Measurements from ENCODE around the gene C14orf180. TPM values are rescaled to one million over a fixed set of nuclear protein-coding genes. Genes with fewer than 3 reads are reported as not detected.

C14orf180 gene
- total RNA-seq, 1 donor from 2014 or later: not detected

GRCh38 chr14:104596927-104597351 lies 17.4 kb downstream of the C14orf180 start:
- H3K4me1 ChIP-seq: peaks cover 8% of the 10 kb centered on the region

GRCh38 chr14:104597576-104597975 lies 18.0 kb downstream of the C14orf180 start:
- Mint-ChIP-seq H3K36me3 (no peaks in the 10 kb centered on the region), H3K27ac (no peak overlapping the region), H3K27me3 (ENCODE audit: insufficient read depth, low read depth) (peaks cover 20% of the 10 kb centered on the region), H3K4me3 (no peak overlapping the region), H3K4me1 (peaks cover 20% of the 10 kb centered on the region), H3K9me3 (no peaks in the 10 kb centered on the region)
- H3K4me1 ChIP-seq: peaks cover 8% of the 10 kb centered on the region
- H4K20me1 ChIP-seq (ENCODE audit: low read depth): peaks cover 7% of the 10 kb centered on the region
- H3K4me3 ChIP-seq: no peak overlapping the region
- no peaks in the 10 kb centered on the region for H3F3A ChIP-seq (ENCODE audit: low read depth)
- H3K9me3 ChIP-seq (ENCODE audit: low read depth): no peaks in the 10 kb centered on the region
- no peaks in the 10 kb centered on the region for H3K36me3 ChIP-seq
- no peak overlapping the region for H3K4me2 ChIP-seq
- no peaks in the 10 kb centered on the region for H3K79me2 ChIP-seq (ENCODE audit: low read depth)
- H3K27me3 ChIP-seq: no peaks in the 10 kb centered on the region
- TF ChIP-seq CTCF (IDR thresholded peaks at IDR 0.05) (no peak), EZH2phosphoT487 (IDR thresholded peaks at IDR 0.05) (no peak), EZH2 (IDR thresholded peaks at IDR 0.05) (no peak)
- DNase-seq (ENCODE audit: low spot score): no peak
- no peak overlapping the region for H3K27ac ChIP-seq
- no peak overlapping the region for H2AFZ ChIP-seq (replicated peaks)
- H3K9ac ChIP-seq: no peak overlapping the region

More at GRCh38 chr14:104596927-104597351, 17.4 kb downstream of the C14orf180 start:
- DNase-seq (ENCODE audit: low spot score): no peak
- no peaks in the 10 kb centered on the region for H3F3A ChIP-seq (ENCODE audit: low read depth)
- no peak overlapping the region for H3K27ac ChIP-seq
- no peaks in the 10 kb centered on the region for H3K36me3 Mint-ChIP-seq
- H3K27me3 Mint-ChIP-seq (ENCODE audit: insufficient read depth, low read depth): peaks cover 26% of the 10 kb centered on the region
- H4K20me1 ChIP-seq (ENCODE audit: low read depth): peaks cover 7% of the 10 kb centered on the region
- no peak overlapping the region for H3K4me2 ChIP-seq
- H3K9me3 Mint-ChIP-seq: no peaks in the 10 kb centered on the region
- H3K79me2 ChIP-seq (ENCODE audit: low read depth): no peaks in the 10 kb centered on the region
- TF ChIP-seq EZH2phosphoT487 (IDR thresholded peaks at IDR 0.05): no peak
- no peak overlapping the region for H3K4me3 Mint-ChIP-seq
- H3K27ac Mint-ChIP-seq: peak overlapping the region; percentile 25
- H3K36me3 ChIP-seq: no peaks in the 10 kb centered on the region
- H3K4me1 Mint-ChIP-seq: peaks cover 25% of the 10 kb centered on the region
- no peak overlapping the region for H2AFZ ChIP-seq (replicated peaks)
- H3K4me3 ChIP-seq: no peak overlapping the region
- no peaks in the 10 kb centered on the region for H3K9me3 ChIP-seq (ENCODE audit: low read depth)
- H3K9ac ChIP-seq: no peak overlapping the region
- no peaks in the 10 kb centered on the region for H3K27me3 ChIP-seq

- peaks cover 8% of the 10 kb centered on the region for H3K4me1 ChIP-seq
- Mint-ChIP-seq H3K27ac (no peak overlapping the region), H3K27me3 (ENCODE audit: insufficient read depth, low read depth) (peaks cover 20% of the 10 kb centered on the region), H3K9me3 (no peaks in the 10 kb centered on the region), H3K4me1 (peaks cover 20% of the 10 kb centered on the region), H3K4me3 (no peak overlapping the region), H3K36me3 (no peaks in the 10 kb centered on the region)
- H3K4me3 ChIP-seq: no peak overlapping the region
- H3K9me3 ChIP-seq (ENCODE audit: low read depth): no peaks in the 10 kb centered on the region
- no peaks in the 10 kb centered on the region for H3K36me3 ChIP-seq
- no peak for DNase-seq (ENCODE audit: low spot score)
- H3K27ac ChIP-seq: no peak overlapping the region
- H3F3A ChIP-seq (ENCODE audit: low read depth): no peaks in the 10 kb centered on the region
- no peaks in the 10 kb centered on the region for H3K79me2 ChIP-seq (ENCODE audit: low read depth)
- no peak overlapping the region for H3K4me2 ChIP-seq
- H3K27me3 ChIP-seq: no peaks in the 10 kb centered on the region
- H2AFZ ChIP-seq (replicated peaks): no peak overlapping the region
- H3K9ac ChIP-seq: no peak overlapping the region
- H4K20me1 ChIP-seq (ENCODE audit: low read depth): peaks cover 7% of the 10 kb centered on the region
- TF ChIP-seq CTCF (IDR thresholded peaks at IDR 0.05): no peak
- no peak for TF ChIP-seq EZH2 (IDR thresholded peaks at IDR 0.05)
- no peak for TF ChIP-seq EZH2phosphoT487 (IDR thresholded peaks at IDR 0.05)
Observed at GRCh38 chr14:104598039-104598909, 18.7 kb downstream of the C14orf180 start.

- Histone ChIP-seq H3K9me3 (ENCODE audit: low read depth) (no peaks in the 10 kb centered on the region), H4K20me1 (ENCODE audit: low read depth) (peaks cover 10% of the 10 kb centered on the region), H3K27me3 (peaks cover 4% of the 10 kb centered on the region), H3K27ac (no peak overlapping the region), H3K79me2 (ENCODE audit: low read depth) (no peaks in the 10 kb centered on the region), H3K4me1 (peaks cover 10% of the 10 kb centered on the region), H3K9ac (no peak overlapping the region), H2AFZ (replicated peaks) (no peak overlapping the region), H3K36me3 (no peaks in the 10 kb centered on the region), H3K4me2 (no peak overlapping the region), H3F3A (ENCODE audit: low read depth) (no peaks in the 10 kb centered on the region), H3K4me3 (no peak overlapping the region)
- Mint-ChIP-seq H3K9me3 (no peaks in the 10 kb centered on the region), H3K27me3 (ENCODE audit: insufficient read depth, low read depth) (peaks cover 20% of the 10 kb centered on the region), H3K36me3 (no peaks in the 10 kb centered on the region), H3K4me1 (peaks cover 18% of the 10 kb centered on the region), H3K27ac (no peak overlapping the region), H3K4me3 (no peak overlapping the region)
- no peak for TF ChIP-seq EZH2 (IDR thresholded peaks at IDR 0.05)
- no peak for TF ChIP-seq EZH2phosphoT487 (IDR thresholded peaks at IDR 0.05)
- TF ChIP-seq CTCF (IDR thresholded peaks at IDR 0.05): no peak
- no peak for DNase-seq (ENCODE audit: low spot score)
Observed at GRCh38 chr14:104598910-104599273, 19.3 kb downstream of the C14orf180 start.

All from neural progenitor cell (in vitro differentiated cells).